ENCODE data around the gene GPRIN3.

The GPRIN3 gene

GRCh38 chr4:89284020-89284424, 23.6 kb downstream of the GPRIN3 start:
- DNase-seq (ENCODE audit: extremely low read depth, low read depth), result no peak
- no peak for TF ChIP-seq CTCF (IDR thresholded peaks at IDR 0.05; ENCODE audit: low read depth, low read length)

GRCh38 chr4:89283226-89284009, 24.2 kb downstream of the GPRIN3 start:
- no peak for DNase-seq (ENCODE audit: extremely low read depth, low read depth)
- TF ChIP-seq CTCF (IDR thresholded peaks at IDR 0.05; ENCODE audit: low read depth, low read length), result no peak

GRCh38 chr4:89279385-89279784, 28.2 kb downstream of the GPRIN3 start:
- DNase-seq (ENCODE audit: extremely low read depth, low read depth), result no peak

GRCh38 chr4:89277412-89277811, 30.2 kb downstream of the GPRIN3 start:
- no peak for DNase-seq (ENCODE audit: extremely low read depth, low read depth)
- TF ChIP-seq CTCF (IDR thresholded peaks at IDR 0.05; ENCODE audit: low read depth, low read length), result no peak

More at GRCh38 chr4:89279385-89279784, 28.2 kb downstream of the GPRIN3 start:
- no peak for TF ChIP-seq CTCF (IDR thresholded peaks at IDR 0.05; ENCODE audit: low read depth, low read length)

GRCh38 chr4:89276296-89276695, 31.3 kb downstream of the GPRIN3 start:
- DNase-seq (ENCODE audit: extremely low read depth, low read depth), result no peak

GRCh38 chr4:89275587-89275986, 32.0 kb downstream of the GPRIN3 start:
- TF ChIP-seq CTCF (IDR thresholded peaks at IDR 0.05; ENCODE audit: low read depth, low read length), result no peak
- DNase-seq (ENCODE audit: extremely low read depth, low read depth), result no peak

More at GRCh38 chr4:89276296-89276695, 31.3 kb downstream of the GPRIN3 start:
- TF ChIP-seq CTCF (IDR thresholded peaks at IDR 0.05; ENCODE audit: low read depth, low read length), result no peak

- no peak for TF ChIP-seq CTCF (IDR thresholded peaks at IDR 0.05; ENCODE audit: low read depth, low read length)
Measured at GRCh38 chr4:89273741-89274141, 33.9 kb downstream of the GPRIN3 start.

More at GRCh38 chr4:89273741-89274141, 33.9 kb downstream of the GPRIN3 start:
- no peak for DNase-seq (ENCODE audit: extremely low read depth, low read depth)
